Mesothelial cell of epicardium (in vitro differentiated cells): ENCODE results near the gene U2SURP. TPM values are rescaled to one million over a fixed set of nuclear protein-coding genes. Genes with fewer than 3 reads are reported as not detected.

Experiments
- DNase-seq, 2 experiments: peaks; one replicate each; pipeline ENCODE4 v3.0.0; 2021; ENCODE audit warnings: low spot score in 2 of 2; ENCODE audit not compliant: unreplicated experiment in 2 of 2
- H3K27ac Mint-ChIP-seq: 2 replicates; pipeline ENCODE4 v1.8.0; 2021; ENCODE audit warnings: mixed read lengths
- H3K27me3 Mint-ChIP-seq: 2 replicates; pipeline ENCODE4 v1.8.0; 2021; ENCODE audit warnings: low read depth, mixed read lengths
- H3K36me3 Mint-ChIP-seq: 2 replicates; pipeline ENCODE4 v1.8.0; 2021; ENCODE audit warnings: mixed read lengths
- H3K4me1 Mint-ChIP-seq: 2 replicates; pipeline ENCODE4 v1.8.0; 2021; ENCODE audit warnings: mixed read lengths
- H3K4me3 Mint-ChIP-seq: 2 replicates; pipeline ENCODE4 v1.8.0; 2021; ENCODE audit warnings: mild to moderate bottlenecking, moderate library complexity, mixed read lengths
- H3K9me3 Mint-ChIP-seq: 2 replicates; pipeline ENCODE4 v1.8.0; 2021; ENCODE audit warnings: mixed read lengths
- total RNA-seq: library from RNA; stranded (reverse); gene quantifications from 3 replicates; pipeline ENCODE4 v1.2.1, GENCODE V29; 2021
- TF ChIP-seq, protein P1 (sequence below): fragments of 200-600 bp; sonication (generic); IDR thresholded peaks from one replicate; pipeline ENCODE4 v1.5.0; 2021; ENCODE audit warnings: antibody characterized with exemption; ENCODE audit not compliant: unreplicated experiment

U2SURP gene
- total RNA-seq, 1 donor from 2014 or later = 141 TPM

DNA sequence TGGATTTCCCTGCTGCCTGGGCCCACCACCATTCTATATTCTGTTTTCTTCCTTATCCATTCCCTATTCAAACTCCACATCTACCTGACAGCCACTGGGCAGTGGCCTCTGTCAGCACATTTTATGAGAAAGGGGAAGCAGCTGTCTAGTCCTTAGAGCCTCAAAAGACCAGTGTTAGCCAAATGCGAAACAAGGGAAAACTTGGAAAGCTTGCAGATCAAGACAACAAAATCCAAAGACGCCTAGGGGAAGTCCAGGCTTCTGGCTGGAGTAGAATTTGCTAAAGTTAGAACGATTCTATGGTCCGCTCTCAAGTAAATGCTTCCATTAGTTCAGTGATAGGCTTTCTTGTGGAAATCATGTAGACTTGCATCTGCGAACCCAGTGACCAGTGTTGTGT lies 78.8 kb downstream of the U2SURP start:
- Mint-ChIP-seq H3K36me3 (no peaks in the 10 kb centered on the region), H3K27ac (no peak overlapping the region), H3K9me3 (peaks cover 6% of the 10 kb centered on the region), H3K4me1 (no peaks in the 10 kb centered on the region), H3K27me3 (peaks cover 3% of the 10 kb centered on the region), H3K4me3 (no peak overlapping the region)
- DNase-seq = no peak
- TF ChIP-seq, protein P1, sequence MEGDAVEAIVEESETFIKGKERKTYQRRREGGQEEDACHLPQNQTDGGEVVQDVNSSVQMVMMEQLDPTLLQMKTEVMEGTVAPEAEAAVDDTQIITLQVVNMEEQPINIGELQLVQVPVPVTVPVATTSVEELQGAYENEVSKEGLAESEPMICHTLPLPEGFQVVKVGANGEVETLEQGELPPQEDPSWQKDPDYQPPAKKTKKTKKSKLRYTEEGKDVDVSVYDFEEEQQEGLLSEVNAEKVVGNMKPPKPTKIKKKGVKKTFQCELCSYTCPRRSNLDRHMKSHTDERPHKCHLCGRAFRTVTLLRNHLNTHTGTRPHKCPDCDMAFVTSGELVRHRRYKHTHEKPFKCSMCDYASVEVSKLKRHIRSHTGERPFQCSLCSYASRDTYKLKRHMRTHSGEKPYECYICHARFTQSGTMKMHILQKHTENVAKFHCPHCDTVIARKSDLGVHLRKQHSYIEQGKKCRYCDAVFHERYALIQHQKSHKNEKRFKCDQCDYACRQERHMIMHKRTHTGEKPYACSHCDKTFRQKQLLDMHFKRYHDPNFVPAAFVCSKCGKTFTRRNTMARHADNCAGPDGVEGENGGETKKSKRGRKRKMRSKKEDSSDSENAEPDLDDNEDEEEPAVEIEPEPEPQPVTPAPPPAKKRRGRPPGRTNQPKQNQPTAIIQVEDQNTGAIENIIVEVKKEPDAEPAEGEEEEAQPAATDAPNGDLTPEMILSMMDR = no peak

DNA sequence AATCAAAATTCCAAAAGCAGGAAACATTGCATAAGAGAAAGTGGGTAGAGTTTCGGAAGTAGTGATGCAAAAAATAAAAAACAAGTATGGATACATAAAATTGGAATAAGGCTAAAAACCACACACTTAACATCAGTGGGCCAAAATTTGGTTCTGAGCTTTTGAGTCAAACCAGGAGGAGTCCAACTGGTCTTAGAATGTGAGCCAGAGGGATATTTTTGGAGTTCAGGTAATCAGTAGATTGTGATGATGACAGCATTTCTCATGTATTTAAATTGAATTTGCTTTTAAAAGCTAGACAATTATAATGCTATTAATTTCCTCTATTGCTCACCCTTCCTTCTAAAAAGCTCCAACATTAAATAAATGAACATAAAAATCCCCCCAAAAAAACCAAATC lies 80.0 kb downstream of the U2SURP start:
- no peak for DNase-seq
- peaks cover 3% of the 10 kb centered on the region for H3K27me3 Mint-ChIP-seq
- TF ChIP-seq, protein P1 = no peak
- H3K4me1 Mint-ChIP-seq = no peaks in the 10 kb centered on the region
- H3K27ac Mint-ChIP-seq = no peak overlapping the region
- peaks cover 6% of the 10 kb centered on the region for H3K9me3 Mint-ChIP-seq
- H3K36me3 Mint-ChIP-seq = no peaks in the 10 kb centered on the region
- no peak overlapping the region for H3K4me3 Mint-ChIP-seq

GRCh38 chr3:143081844-143082778 lies 80.7 kb downstream of the U2SURP start:
- DNase-seq = no peak
- H3K36me3 Mint-ChIP-seq = no peaks in the 10 kb centered on the region
- H3K27me3 Mint-ChIP-seq = peaks cover 3% of the 10 kb centered on the region
- H3K27ac Mint-ChIP-seq = no peak overlapping the region
- TF ChIP-seq, protein P1 = no peak
- H3K4me1 Mint-ChIP-seq = no peaks in the 10 kb centered on the region
- H3K4me3 Mint-ChIP-seq = no peak overlapping the region
- peaks cover 6% of the 10 kb centered on the region for H3K9me3 Mint-ChIP-seq

DNA sequence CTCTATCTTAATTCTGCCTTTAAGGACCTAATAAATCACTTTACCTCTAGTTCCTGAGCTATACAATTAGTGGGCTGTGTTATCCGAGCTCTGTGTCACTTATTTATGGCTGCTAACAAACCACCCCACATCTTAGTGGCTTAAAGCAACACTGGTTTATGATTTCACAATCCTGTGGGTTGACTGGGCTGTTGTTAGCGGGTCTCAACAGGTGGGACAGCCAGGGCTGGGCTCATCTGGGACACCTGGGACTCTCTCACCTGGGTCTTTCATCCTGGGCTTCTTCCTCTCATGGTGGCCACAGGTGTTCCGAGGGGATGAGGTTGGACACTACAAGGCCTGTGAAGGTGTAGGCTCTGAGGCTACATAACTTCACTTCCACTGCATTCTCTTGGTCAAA lies 82.4 kb downstream of the U2SURP start:
- TF ChIP-seq, protein P1 = no peak

DNA sequence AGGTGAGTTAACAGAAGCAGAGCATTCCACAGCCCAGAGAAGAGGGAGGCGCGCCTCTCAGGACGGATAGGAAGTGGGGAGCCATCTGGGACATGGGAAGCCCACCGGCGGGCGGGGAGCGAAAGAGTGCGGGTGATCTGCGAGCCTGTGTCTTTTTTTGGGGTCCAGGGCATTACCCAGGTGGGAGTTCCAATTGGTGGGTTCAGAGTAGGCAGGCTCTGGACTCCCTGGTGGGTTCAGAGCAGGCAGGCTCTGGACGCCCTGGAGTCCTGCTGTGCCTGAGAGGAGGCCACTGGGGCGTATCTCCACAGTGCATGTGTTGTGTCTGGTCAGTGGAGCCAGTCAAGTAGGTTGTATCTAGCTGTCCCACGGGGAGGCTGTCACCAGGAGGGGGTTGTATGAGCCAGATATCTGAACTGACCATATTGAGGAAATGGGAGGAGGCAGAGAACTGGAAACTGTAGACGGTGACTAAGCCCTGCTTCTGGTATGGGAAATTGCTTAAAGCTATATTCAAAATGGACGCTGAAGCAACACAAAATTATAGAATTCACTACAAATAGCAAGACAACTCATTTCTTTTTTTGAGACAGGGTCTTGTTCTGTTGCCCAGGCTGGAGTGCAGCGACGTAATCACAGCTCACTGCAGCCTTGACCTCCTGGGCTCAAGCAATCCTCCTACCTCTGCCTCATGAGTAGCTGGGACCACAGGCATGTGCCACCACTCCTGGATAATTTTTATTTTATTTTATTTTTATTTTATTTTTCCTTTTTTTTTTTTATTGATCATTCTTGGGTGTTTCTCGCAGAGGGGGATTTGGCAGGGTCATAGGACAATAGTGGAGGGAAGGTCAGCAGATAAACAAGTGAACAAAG lies 83.7 kb downstream of the U2SURP start:
- H3K27ac Mint-ChIP-seq = no peak overlapping the region
- TF ChIP-seq, protein P1 = no peak
- no peak for DNase-seq
- no peaks in the 10 kb centered on the region for H3K36me3 Mint-ChIP-seq
- no peaks in the 10 kb centered on the region for H3K4me1 Mint-ChIP-seq
- H3K27me3 Mint-ChIP-seq = peaks cover 2% of the 10 kb centered on the region
- no peak overlapping the region for H3K4me3 Mint-ChIP-seq
- peaks cover 11% of the 10 kb centered on the region for H3K9me3 Mint-ChIP-seq

More for the DNA sequence above, 82.4 kb downstream of the U2SURP start:
- no peak overlapping the region for H3K4me3 Mint-ChIP-seq
- H3K36me3 Mint-ChIP-seq = no peaks in the 10 kb centered on the region
- no peak for DNase-seq
- H3K27ac Mint-ChIP-seq = no peak overlapping the region
- H3K4me1 Mint-ChIP-seq = no peaks in the 10 kb centered on the region
- peaks cover 3% of the 10 kb centered on the region for H3K27me3 Mint-ChIP-seq
- H3K9me3 Mint-ChIP-seq = peaks cover 10% of the 10 kb centered on the region
